Measurements from ENCODE around the gene PDE4D.
"Not testable (repeated sequence)": the region's sequence is repeated elsewhere in the genome, so short reads cannot be mapped to it uniquely, and the experiment has no call there.

The PDE4D gene

GRCh38 chr5:59767681-59768151 is 125.8 kb downstream of the PDE4D start:
- DNase-seq = no peak

DNA sequence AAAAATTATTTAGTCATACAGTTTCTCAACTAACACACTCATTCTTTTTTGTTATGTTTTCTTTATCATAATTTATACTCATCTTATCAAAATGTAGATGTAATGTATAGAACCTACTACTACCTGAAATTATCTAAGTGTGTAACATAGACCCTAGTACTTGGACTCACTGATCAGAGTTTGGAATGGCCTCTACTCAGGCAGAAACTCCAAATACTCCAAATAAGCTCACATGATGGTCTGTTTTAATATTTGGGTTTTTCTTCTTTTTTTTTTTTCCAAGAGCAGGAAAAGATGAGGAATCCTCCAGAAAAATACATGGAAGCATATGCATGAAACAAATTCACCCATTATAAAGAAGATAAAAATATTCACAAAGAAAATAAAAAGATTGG is 126.3 kb downstream of the PDE4D start:
- DNase-seq = no peak

GRCh38 chr5:59766427-59767210 is 126.9 kb downstream of the PDE4D start:
- no peak for DNase-seq

- DNase-seq = no peak
These were observed 128.1 kb downstream of the PDE4D start for GRCh38 chr5:59765446-59765845.

GRCh38 chr5:59764361-59764760 is 129.2 kb downstream of the PDE4D start:
- DNase-seq = no peak

- no peak for DNase-seq
These were observed 130.0 kb downstream of the PDE4D start for GRCh38 chr5:59763541-59763940.

- not testable (repeated sequence) for DNase-seq
These were observed 131.3 kb downstream of the PDE4D start for GRCh38 chr5:59762232-59762631.

DNA sequence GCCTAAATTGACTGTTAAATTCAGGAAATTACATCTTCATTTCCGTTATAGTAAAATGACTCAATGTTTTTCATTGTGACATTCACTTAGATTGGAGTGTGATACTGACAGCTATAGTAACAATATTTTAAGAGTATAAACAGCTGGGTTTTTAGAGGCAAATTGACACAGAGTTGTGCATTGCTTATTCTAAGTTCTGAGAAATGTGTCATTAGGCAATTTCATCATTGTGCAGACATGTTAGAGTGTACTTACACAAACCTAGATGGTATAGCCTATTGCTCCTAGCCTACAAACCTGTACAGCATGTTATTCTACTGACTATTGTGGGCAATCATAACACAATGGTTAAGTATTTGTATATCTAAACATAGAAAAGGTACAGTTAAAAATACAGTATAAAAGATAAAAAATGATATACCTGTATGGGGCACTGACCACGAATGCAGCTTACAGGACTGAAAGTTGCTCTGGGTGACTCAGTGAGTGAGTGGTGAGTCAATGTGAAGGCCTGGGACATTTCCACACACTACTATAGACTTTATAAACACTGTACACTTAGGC is 132.7 kb downstream of the PDE4D start:
- DNase-seq = no peak

- DNase-seq = no peak
These were observed 133.8 kb downstream of the PDE4D start for GRCh38 chr5:59759600-59760351.

DNA sequence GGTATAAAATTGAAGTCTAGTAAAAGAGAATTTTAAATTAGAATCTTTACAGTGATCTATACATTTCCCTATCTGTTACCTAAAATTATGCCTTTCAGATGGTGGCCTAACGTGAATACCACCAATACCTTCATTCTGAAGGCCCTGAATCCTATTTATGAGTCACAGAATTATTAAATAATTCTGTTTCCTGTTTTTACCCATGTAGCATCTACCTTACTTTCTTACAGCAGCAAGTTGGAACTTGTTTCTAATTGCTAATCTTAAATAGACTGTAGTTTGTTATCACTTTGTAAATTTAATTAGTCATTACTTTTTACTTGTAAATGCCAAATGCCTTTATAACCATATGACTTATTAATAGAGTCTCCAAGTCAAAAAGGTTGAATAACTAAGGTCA is 135.0 kb downstream of the PDE4D start:
- DNase-seq = no peak

GRCh38 chr5:59757442-59757841 is 136.1 kb downstream of the PDE4D start:
- no peak for DNase-seq

GRCh38 chr5:59756373-59757035 is 137.0 kb downstream of the PDE4D start:
- no peak for DNase-seq

- no peak for DNase-seq
These were observed 138.1 kb downstream of the PDE4D start for GRCh38 chr5:59755476-59755875.

DNA sequence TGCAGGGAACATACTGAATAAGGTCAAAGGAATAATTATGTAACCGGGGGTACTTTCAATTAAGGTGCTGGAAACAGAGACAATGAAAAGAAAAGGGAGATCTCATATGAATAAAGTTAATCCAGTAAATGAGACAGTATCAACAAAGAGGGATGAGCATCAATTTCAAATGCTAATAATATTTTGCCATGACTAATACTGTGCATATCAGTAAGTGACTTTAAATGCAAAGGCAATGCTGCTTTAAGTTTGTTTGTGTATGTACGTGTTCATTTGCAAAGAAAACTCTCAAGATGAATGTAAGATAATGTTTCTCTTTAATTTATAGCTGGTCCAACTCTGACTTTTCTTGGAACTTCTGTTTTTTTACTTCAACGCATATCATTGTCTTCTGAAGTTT is 139.9 kb downstream of the PDE4D start:
- DNase-seq = no peak

- DNase-seq = no peak
These were observed 143.6 kb downstream of the PDE4D start for GRCh38 chr5:59749782-59750520.

DNA sequence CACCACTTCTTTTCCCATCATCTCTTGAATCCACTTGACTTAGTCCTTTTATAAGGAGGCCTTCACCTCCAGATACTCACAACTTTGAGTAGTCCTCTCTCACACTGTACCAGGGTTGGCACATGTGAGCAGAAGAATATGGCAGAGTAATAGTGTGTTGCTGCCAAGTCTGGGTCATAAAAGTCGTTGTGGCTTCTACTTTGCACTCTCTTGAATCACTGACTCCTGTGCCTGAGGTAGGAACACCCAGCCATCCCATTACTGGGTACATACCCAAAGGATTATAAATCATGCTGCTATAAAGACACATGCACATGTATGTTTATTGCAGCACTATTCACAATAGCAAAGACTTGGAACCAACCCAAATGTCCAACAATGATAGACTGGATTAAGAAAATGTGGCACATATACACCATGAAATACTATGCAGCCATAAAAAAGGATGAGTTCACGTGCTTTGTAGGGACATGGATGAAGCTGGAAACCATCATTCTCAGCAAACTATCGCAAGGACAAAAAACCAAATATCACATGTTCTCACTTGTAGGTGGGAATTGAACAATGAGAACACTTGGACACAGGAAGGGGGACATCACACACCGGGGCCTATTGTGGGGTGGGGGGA is 145.4 kb downstream of the PDE4D start:
- DNase-seq = not testable (repeated sequence)

DNA sequence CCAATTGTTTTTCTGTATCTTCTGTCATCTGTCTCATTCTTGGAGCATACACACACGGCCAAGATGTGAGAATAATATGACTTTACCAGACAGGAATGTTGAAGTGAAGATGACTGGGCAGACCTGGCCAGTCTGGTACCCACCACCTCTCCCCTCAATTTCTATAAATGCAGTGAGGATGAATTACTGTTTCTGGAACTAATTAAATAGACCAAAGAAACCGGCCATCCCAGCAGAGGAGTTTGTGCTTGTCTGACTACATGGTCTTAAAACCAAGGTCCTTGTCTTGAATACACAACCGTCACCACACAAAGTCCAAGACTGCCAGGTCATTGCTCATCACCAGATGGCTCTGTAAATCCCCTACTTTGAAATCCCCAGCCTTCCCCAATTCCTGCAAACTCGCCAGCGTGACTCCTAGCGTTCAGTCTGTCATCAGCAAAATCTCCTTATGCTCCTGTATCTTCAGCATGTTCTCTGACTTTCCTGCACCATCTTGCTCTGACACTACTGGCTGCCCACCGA is 147.2 kb downstream of the PDE4D start:
- no peak for DNase-seq

DNA sequence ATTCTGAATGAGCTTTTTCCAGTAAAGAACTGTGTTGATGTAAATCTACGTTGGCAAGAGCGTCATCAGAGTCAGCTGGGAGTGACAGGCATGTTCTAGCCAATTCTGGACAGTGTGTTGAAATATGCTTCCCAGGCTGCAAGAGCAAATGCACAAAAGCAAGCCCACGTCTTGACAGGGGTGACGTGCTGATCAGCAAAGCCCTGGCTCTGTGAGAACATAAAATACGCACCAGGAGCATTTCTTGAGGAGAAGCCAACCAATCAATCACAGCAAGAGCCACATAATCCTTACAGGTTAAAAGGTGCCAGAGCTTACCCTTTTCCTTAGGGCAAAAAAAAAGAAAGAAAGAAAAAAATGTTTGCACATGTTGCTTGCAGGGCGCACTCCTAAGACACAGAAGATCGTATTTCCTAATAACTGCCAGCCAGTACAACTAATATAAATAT is 148.1 kb downstream of the PDE4D start:
- DNase-seq = peak; percentile 9

DNA sequence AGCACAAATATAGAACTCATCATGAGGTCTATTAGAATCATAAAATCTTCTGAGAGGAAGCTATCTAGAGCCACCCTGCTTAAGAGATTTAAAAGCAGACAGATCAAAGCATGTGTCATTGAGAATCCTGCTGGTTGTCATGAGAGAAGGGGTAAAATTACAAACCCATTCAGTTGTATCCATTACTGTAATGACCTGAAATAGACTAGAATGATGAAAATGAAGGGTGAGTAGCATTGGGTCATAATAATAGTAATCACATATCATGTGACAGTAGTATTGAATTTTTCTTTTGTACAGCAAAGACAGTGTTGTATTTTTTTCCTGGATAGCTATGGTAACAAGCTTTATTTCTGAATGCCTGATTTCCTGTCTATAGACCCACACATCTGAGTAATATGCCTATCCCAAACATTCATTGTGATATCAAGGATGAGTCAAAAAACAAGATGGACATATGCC is 149.0 kb downstream of the PDE4D start:
- DNase-seq = no peak

DNA sequence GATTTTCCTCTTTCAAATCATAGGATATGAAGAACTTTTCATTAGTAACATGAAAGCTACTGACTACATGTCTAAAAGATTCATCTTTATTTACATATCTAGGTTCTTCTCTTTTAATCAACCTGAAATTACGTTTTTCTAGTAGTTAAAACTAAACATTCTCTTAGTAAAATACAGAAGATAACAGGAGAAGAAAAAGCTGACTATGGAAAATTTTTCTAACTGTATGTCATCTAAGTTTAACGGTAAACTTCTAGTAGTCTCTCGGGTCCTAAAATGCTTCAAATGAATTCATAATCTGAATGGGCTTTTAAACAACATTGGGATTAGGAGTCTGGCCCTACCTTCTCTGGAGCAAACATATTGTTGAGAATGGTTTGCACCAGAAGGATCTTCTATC is 151.9 kb downstream of the PDE4D start:
- no peak for DNase-seq

DNA sequence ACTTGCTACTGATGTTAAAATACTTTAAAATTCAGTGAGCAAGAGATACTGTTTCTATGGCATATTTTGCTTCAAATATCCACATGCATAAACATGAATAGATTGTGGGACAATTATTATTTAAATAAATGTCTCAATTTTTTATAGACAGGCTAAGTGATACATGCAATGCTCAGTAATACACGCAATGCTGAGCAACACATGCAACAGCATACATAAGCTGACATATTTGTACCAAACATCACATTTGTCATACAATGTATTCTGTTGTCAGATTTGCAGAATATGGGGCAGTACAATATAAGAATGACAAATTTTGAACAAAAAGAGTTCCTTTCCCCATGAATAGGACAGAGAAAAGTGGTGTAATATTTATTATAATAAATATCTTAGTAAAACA is 155.5 kb downstream of the PDE4D start:
- DNase-seq = no peak

DNA sequence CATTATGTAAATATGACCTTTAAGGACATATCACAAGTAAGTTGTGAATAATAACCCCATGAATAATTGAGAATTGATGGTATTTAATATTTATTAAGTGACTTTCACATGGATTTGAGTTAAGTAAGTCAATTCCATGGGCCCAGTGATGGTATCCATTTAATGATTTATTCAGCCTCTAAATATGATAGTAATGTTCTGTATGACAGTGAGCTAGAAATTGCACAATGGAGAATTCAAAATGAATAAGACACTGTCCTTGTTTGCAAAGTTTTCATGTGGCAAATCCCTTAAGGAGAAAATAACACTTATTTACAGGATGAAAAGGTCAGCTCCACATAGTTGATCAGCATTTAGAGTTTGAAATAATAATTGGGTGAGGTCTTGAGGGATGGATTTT is 160.7 kb downstream of the PDE4D start:
- DNase-seq = no peak

Measured in DMS79 (cell line).